Myocyte (in vitro differentiated cells): Measurements from ENCODE around the gene MTA2. TPM values are rescaled to one million over a fixed set of nuclear protein-coding genes. Genes with fewer than 3 reads are reported as not detected.

Experiments
- DNase-seq: peaks from one replicate; pipeline ENCODE4 v3.0.0-alpha.2; 2012; ENCODE audit warnings: low read depth
- microRNA-seq: library from miRNA; unstranded; fragments of <30 nt; microRNA quantifications from one replicate; pipeline ENCODE4, GENCODE V29; 2016
- total RNA-seq: library from RNA; depleted of rRNA; stranded (reverse); fragments of >200 nt; gene quantifications from 2 replicates; pipeline ENCODE4 v1.2.3, GENCODE V29; 2014

Gene MTA2
- total RNA-seq, 1 donor from 2014 or later, result 66.9 TPM

DNA sequence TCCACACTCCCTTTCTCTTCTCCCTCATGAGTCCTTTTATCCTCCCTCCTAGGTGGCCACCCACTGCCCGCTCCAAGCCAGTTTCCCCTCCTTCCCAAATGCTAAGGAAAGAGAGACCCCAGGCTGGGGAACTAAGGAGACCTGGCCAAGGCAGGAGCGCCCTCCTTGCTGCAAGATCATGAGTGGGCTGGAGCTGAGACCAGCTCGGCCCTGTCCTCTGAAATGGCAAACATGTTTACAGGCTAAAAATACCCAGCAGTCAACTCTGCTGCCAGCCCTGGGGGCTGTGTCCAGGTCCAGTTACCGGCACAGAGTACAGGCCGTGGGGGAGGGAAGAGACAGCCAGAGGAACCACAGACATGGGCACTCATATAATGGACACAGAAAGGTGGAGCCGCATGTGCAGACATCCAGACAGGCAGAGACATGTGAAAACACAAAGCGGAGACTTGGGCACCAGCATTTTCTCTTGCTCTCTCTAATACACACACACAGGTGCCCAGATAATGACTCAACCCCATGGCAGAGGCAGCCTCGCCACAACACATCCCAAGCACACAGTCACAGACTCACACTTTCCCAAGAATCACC is 53.9 kb downstream of the MTA2 start:
- peak; percentile 61 for DNase-seq

GRCh38 chr11:62546929-62547625 is 54.6 kb downstream of the MTA2 start:
- no peak for DNase-seq

- peak; percentile 73 for DNase-seq
Measured at GRCh38 chr11:62546244-62546928, 55.3 kb downstream of the MTA2 start, which contains the start of gene AHNAK. Gene AHNAK, minus strand, starts transcription at chr11:62546806. Its CDS starts 10,708 bp downstream, at chr11:62536098.

GRCh38 chr11:62545437-62546243 is 56.0 kb downstream of the MTA2 start:
- peak; percentile 94 for DNase-seq

DNA sequence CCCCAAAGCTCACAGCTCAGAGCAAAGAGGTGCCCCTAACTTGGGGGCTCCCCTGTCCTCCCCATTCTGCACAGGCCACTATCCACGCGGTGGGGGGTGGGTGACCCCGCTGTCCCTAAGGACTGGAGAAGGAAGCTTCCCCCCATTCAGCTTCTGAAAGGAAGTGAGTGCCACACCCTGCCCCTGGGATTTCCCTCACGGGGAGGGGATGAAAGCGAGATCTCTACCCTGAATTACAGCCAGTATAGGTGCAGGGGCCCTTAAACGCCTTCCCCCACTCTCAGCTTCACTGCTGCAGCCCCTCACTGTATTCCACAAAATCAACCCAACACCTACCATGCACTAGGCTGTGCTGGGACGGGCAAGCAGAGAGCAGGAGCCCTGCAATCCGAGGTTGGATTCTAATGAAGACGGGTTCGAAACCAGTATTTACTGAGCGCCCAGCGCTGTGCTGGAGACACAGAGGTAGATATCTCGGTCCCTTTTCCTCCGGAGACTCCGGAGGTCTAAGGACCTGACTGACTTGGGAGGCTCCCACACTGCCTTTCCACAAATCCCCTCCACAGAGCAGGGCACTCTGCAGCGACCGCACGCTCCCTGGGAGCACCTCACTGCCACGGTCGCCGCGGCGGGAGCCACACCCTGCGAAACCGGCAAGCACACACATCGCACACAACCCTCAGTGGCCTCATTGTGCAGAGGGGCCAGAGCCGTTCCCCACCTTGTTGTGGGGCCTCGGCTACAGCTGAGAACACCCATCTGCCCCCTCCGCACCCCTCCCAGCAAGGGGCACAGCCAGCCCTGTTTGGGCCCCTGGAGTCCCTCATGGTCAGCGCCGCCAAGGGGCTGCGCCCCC is 56.9 kb downstream of the MTA2 start:
- DNase-seq, result peak; percentile 44

DNA sequence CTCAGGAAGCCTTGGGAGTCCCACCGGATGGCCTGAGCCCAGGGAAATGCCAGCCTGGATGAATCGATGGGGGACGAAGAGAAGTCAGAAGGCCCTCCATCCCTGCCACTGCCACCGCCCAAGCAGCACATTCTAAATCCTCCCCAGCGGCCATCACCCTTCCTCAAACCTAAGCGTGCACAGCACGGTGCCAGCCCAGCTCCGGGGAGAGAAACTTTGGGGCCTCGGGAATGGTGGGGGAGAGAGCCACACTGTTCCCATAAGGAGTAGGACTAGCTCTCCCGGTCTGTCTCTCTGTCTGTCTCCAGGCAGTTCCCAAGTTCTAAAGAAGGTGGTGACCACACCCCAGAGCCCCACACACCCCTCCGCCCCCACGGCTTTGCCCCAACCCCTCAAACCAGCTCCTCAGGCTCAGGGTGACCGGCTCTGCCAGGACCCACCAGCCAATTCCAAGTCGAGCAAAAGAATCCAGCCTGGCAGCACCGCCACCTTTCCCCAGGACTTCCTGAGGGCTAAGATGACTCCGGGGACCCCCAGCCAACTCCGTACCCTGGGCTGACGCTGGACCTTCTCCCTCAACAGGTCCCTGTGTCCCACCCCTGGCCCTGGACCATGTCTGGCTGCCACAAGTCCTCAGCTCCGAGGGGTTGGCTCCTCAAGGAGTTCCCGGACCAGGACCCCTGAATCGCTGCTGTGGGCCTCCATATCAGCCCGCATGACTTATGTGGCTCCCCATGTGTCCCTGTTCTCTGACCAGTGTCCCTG is 57.8 kb downstream of the MTA2 start:
- DNase-seq, result no peak

Small RNA genes within 50 kb of the gene (microRNA-seq; reads per million reads assigned to microRNA genes)
- 0.48 reads per million for gene MIR6747

Other genes starting within 250 kb of the MTA2 start
- not detected in 2 replicates for gene SCGB1A1, start 182.8 kb downstream of the MTA2 start, total RNA-seq
- 141 and 144 TPM in 2 replicates for gene AHNAK, start 55.1 kb downstream of the MTA2 start, total RNA-seq
- 1,484 and 1,704 TPM in 2 replicates for gene EEF1G, start 28.0 kb downstream of the MTA2 start, total RNA-seq
- 7.5 and 8.1 TPM in 2 replicates for gene TUT1, start 10.3 kb downstream of the MTA2 start, total RNA-seq
- 11.3 and 17.6 TPM in 2 replicates for gene EML3, start 10.9 kb upstream of the MTA2 start, total RNA-seq
- 1.5 and 2.8 TPM in 2 replicates for gene ROM1, start 11.4 kb upstream of the MTA2 start, total RNA-seq
- gene B3GAT3, start 20.1 kb upstream of the MTA2 start, total RNA-seq, result 52.6 and 59.8 TPM in 2 replicates
- 168 and 174 TPM in 2 replicates for gene GANAB, start 44.7 kb upstream of the MTA2 start, total RNA-seq
- gene INTS5, start 51.4 kb upstream of the MTA2 start, total RNA-seq, result 20.6 and 22.4 TPM in 2 replicates
- 32.2 and 40.7 TPM in 2 replicates for gene C11orf98, start 63.3 kb upstream of the MTA2 start, total RNA-seq
- gene CSKMT, start 63.4 kb upstream of the MTA2 start, total RNA-seq, result 3.2 and 12.4 TPM in 2 replicates
- gene UQCC3, start 69.8 kb upstream of the MTA2 start, total RNA-seq, result 5.7 and 6.3 TPM in 2 replicates
- 4.5 and 5.0 TPM in 2 replicates for gene LBHD1, start 70.4 kb upstream of the MTA2 start, total RNA-seq
- 123 and 133 TPM in 2 replicates for gene UBXN1, start 77.2 kb upstream of the MTA2 start, total RNA-seq
- 195 and 219 TPM in 2 replicates for gene LRRN4CL, start 87.7 kb upstream of the MTA2 start, total RNA-seq
- gene BSCL2, start 105.6 kb upstream of the MTA2 start, total RNA-seq, result 40.8 and 49.8 TPM in 2 replicates
- not detected in 2 replicates for gene GNG3, start 105.8 kb upstream of the MTA2 start, total RNA-seq
- gene HNRNPUL2, start 125.6 kb upstream of the MTA2 start, total RNA-seq, result 8.0 and 8.6 TPM in 2 replicates
- 19.7 and 30.9 TPM in 2 replicates for gene TTC9C, start 126.6 kb upstream of the MTA2 start, total RNA-seq
- 6.6 TPM in 2 replicates for gene ZBTB3, start 152.3 kb upstream of the MTA2 start, total RNA-seq
- gene POLR2G, start 159.7 kb upstream of the MTA2 start, total RNA-seq, result 67.8 and 69.4 TPM in 2 replicates
- gene TAF6L, start 169.5 kb upstream of the MTA2 start, total RNA-seq, result 22.1 and 24.9 TPM in 2 replicates
- gene TMEM179B, start 185.5 kb upstream of the MTA2 start, total RNA-seq, result 30.9 and 52.2 TPM in 2 replicates
- gene TMEM223, start 190.1 kb upstream of the MTA2 start, total RNA-seq, result 23.9 and 33.4 TPM in 2 replicates
- 44.0 and 48.5 TPM in 2 replicates for gene NXF1, start 203.6 kb upstream of the MTA2 start, total RNA-seq
- gene STX5, start 230.2 kb upstream of the MTA2 start, total RNA-seq, result 25.1 and 27.4 TPM in 2 replicates
- not detected in 2 replicates for gene TEX54, start 231.0 kb upstream of the MTA2 start, total RNA-seq
- gene WDR74, start 237.7 kb upstream of the MTA2 start, total RNA-seq, result 37.9 and 48.1 TPM in 2 replicates